Fibroblast of lung (primary cell): ENCODE measurements around the gene XRN2. TPM values are rescaled to one million over a fixed set of nuclear protein-coding genes. Genes with fewer than 3 reads are reported as not detected.

Experiments used
- DNase-seq, 2 donors: peaks; one replicate each; pipeline versions ENCODE4 v3.0.0 to v3.0.0-alpha.2; 2010; ENCODE audit warnings: low read depth in 2 of 2
- H2AFZ ChIP-seq: 2 replicates; pipeline ENCODE4 v1.5.1; 2012; ENCODE audit warnings: low read length, control low read depth, inconsistent platforms
- H3K27ac ChIP-seq: 2 replicates; pipeline ENCODE4 v1.5.1; 2011; ENCODE audit warnings: low read length, control low read depth; ENCODE audit not compliant: insufficient read depth
- H3K27me3 ChIP-seq: 2 replicates; pipeline ENCODE4 v1.5.1; 2011; ENCODE audit warnings: mild to moderate bottlenecking, low read length; ENCODE audit not compliant: control insufficient read depth, insufficient read depth
- H3K36me3 ChIP-seq: 2 replicates; pipeline ENCODE4 v1.5.1; 2011; ENCODE audit warnings: low read length; ENCODE audit not compliant: control insufficient read depth, insufficient read depth
- H3K4me1 ChIP-seq: 2 replicates; pipeline ENCODE4 v1.5.1; 2011; ENCODE audit warnings: low read length; ENCODE audit not compliant: control insufficient read depth, insufficient read depth; ENCODE audit errors: extremely low read depth
- H3K4me2 ChIP-seq: 2 replicates; pipeline ENCODE4 v1.5.1; 2011; ENCODE audit warnings: low read length, control low read depth; ENCODE audit not compliant: insufficient read depth; ENCODE audit errors: extremely low read depth
- H3K4me3 ChIP-seq, 4 experiments: fragments of 200-600 bp in 1 of 4; sonication (generic) in 1 of 4; replicated peaks in 1 of 4; 2 replicates each; pipeline ENCODE4 v1.5.1; 2011 to 2016; ENCODE audit warnings: low read length in 4 of 4, low read depth in 3 of 4, mild to moderate bottlenecking in 3 of 4, control low read depth in 2 of 4, inconsistent platforms in 1 of 4, mixed read lengths in 1 of 4; ENCODE audit not compliant: insufficient read depth in 1 of 4; ENCODE audit errors: control extremely low read depth in 1 of 4
- H3K79me2 ChIP-seq: 2 replicates; pipeline ENCODE4 v1.5.1; 2012; ENCODE audit warnings: mild to moderate bottlenecking, low read length, inconsistent platforms; ENCODE audit not compliant: control insufficient read depth, insufficient read depth
- H3K9ac ChIP-seq: 2 replicates; pipeline ENCODE4 v1.5.1; 2011; ENCODE audit warnings: mild to moderate bottlenecking, low read length, control low read depth; ENCODE audit not compliant: insufficient read depth
- H3K9me3 ChIP-seq: 2 replicates; pipeline ENCODE4 v1.5.1; 2012; ENCODE audit warnings: low read depth, low read length; ENCODE audit not compliant: control insufficient read depth, insufficient read depth
- H4K20me1 ChIP-seq: 2 replicates; pipeline ENCODE4 v1.5.1; 2011; ENCODE audit warnings: low read length; ENCODE audit not compliant: control insufficient read depth, insufficient read depth; ENCODE audit errors: extremely low read depth
- EZH2 ChIP-seq: IDR thresholded peaks from 2 replicates; pipeline ENCODE4 v1.5.1; 2012; ENCODE audit warnings: low read length, control low read depth, mild to moderate bottlenecking; ENCODE audit errors: missing control alignments
- polyA plus RNA-seq, 2 donors: library from polyadenylated mRNA; depleted of rRNA in 1 of 2; stranded (reverse) in 1 of 2; unstranded in 1 of 2; fragments of >200 nt; gene quantifications; 2 replicates each; pipeline ENCODE4 v1.2.1, GENCODE V29; 2011 to 2012; ENCODE audit warnings: missing spikeins in 1 of 2
- total RNA-seq: library from RNA; depleted of rRNA; stranded (reverse); fragments of >200 nt; gene quantifications from 2 replicates; pipeline ENCODE4 v1.2.1, GENCODE V29; 2014
- TF ChIP-seq, protein P1 (sequence below), 2 donors: IDR thresholded peaks in 1 of 2; conservative IDR thresholded peaks in 1 of 2; 1 replicate in 1 of 2; 2 replicates in 1 of 2; pipeline ENCODE4 v1.5.1; 2011 to 2012; ENCODE audit warnings: low read length in 2 of 2, control low read depth in 1 of 2, inconsistent platforms in 1 of 2, low read depth in 1 of 2, mild to moderate bottlenecking in 1 of 2

Gene XRN2
- total and polyA plus RNA-seq, 2 donors (not counting 1 experiment from before 2014, with no cell fraction given): 99.3 to 99.6 TPM

DNA sequence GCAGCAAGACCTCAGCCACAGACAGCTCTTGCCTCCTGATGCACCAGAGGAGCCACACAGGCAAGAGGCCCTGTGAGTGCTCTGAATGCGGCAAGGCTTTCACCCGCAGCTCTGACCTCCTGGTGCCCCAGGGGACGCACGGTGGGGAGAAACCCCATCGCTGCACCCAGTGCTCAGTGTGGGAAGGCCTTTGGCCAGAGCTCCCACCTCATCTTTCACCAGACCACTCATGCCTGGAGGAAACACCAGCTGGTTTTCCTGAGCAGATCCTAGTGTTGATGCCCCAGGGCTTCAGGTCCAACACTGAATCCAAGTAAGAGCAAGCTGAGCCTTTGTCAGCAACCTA, 37.0 kb upstream of the XRN2 start:
- no peaks in the 10 kb centered on the region for H3K79me2 ChIP-seq
- H3K9me3 ChIP-seq: no peaks in the 10 kb centered on the region
- H3K4me1 ChIP-seq: no peaks in the 10 kb centered on the region
- no peaks in the 10 kb centered on the region for H3K36me3 ChIP-seq
- H3K27ac ChIP-seq: no peak overlapping the region
- H3K9ac ChIP-seq: no peak overlapping the region
- H3K4me3 ChIP-seq: no peak overlapping the region
- TF ChIP-seq, protein P1, sequence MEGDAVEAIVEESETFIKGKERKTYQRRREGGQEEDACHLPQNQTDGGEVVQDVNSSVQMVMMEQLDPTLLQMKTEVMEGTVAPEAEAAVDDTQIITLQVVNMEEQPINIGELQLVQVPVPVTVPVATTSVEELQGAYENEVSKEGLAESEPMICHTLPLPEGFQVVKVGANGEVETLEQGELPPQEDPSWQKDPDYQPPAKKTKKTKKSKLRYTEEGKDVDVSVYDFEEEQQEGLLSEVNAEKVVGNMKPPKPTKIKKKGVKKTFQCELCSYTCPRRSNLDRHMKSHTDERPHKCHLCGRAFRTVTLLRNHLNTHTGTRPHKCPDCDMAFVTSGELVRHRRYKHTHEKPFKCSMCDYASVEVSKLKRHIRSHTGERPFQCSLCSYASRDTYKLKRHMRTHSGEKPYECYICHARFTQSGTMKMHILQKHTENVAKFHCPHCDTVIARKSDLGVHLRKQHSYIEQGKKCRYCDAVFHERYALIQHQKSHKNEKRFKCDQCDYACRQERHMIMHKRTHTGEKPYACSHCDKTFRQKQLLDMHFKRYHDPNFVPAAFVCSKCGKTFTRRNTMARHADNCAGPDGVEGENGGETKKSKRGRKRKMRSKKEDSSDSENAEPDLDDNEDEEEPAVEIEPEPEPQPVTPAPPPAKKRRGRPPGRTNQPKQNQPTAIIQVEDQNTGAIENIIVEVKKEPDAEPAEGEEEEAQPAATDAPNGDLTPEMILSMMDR (conservative IDR thresholded peaks at IDR 0.05 in 1 of 2, IDR thresholded peaks at IDR 0.05 in 1 of 2; ENCODE audit: low read depth in 1 of 2, low read length in 2 of 2): no peak
- no peak for TF ChIP-seq EZH2
- no peak for DNase-seq
- H3K27me3 ChIP-seq: no peaks in the 10 kb centered on the region
- no peak overlapping the region for H2AFZ ChIP-seq
- no peaks in the 10 kb centered on the region for H4K20me1 ChIP-seq
- H3K4me2 ChIP-seq: no peak overlapping the region

DNA sequence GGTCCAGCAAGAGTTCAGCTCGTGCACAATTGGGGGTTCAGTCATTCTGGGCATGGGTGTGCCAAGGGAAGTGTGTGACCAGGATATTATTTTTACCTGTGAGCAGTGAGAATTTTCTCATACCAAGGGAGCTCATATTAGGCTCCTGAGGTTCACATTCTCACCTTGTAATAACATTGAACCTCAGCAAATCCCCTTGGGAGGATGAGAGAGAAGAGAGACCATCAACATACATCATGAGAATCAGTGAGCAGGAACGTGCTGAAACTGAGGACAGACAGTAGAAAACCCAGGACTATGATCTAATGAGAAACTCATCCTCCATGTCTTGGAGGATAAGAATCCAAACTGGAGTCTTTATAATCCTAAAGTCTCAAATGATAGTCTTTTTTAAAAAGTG, 33.4 kb upstream of the XRN2 start:
- Histone ChIP-seq H2AFZ (no peak overlapping the region), H3K9me3 (no peaks in the 10 kb centered on the region), H3K9ac (no peak overlapping the region), H3K4me3 (no peak overlapping the region), H3K4me1 (no peaks in the 10 kb centered on the region), H3K4me2 (no peak overlapping the region), H4K20me1 (no peaks in the 10 kb centered on the region), H3K79me2 (no peaks in the 10 kb centered on the region), H3K27ac (no peak overlapping the region), H3K27me3 (no peaks in the 10 kb centered on the region), H3K36me3 (no peaks in the 10 kb centered on the region)
- DNase-seq: no peak
- TF ChIP-seq, protein P1 (conservative IDR thresholded peaks at IDR 0.05 in 1 of 2, IDR thresholded peaks at IDR 0.05 in 1 of 2; ENCODE audit: low read depth in 1 of 2, low read length in 2 of 2): no peak
- TF ChIP-seq EZH2: no peak

DNA sequence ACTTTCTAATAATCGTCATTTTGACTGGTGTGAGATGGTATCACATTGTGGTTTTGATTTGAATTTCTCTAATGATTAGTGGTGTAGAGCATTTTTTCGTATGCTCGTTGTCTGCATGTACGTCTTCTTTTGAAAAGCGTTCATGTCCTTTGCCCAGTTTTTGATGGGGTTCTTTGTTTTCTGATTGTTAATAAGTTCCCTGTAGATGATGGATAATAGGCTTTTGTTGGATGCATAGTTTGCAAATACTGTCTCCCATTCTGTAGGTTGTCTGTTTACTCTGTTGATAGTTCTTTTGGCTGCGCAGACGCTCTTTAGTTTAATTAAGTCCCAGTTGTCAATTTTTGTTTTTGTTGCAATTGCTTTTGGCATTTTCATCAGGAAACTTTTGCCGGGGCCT, 32.3 kb upstream of the XRN2 start:
- Histone ChIP-seq H3K27ac (no peak overlapping the region), H2AFZ (no peak overlapping the region), H3K4me2 (no peak overlapping the region), H3K9ac (no peak overlapping the region), H3K36me3 (no peaks in the 10 kb centered on the region), H4K20me1 (no peaks in the 10 kb centered on the region), H3K9me3 (no peaks in the 10 kb centered on the region), H3K4me3 (no peak overlapping the region), H3K79me2 (no peaks in the 10 kb centered on the region), H3K27me3 (no peaks in the 10 kb centered on the region), H3K4me1 (no peaks in the 10 kb centered on the region)
- no peak for TF ChIP-seq EZH2
- TF ChIP-seq, protein P1 (conservative IDR thresholded peaks at IDR 0.05 in 1 of 2, IDR thresholded peaks at IDR 0.05 in 1 of 2; ENCODE audit: low read depth in 1 of 2, low read length in 2 of 2): no peak
- no peak for DNase-seq
